HL-60 (cell line): Measurements from ENCODE around the gene FAM219B.
A peak's percentile ranks its signal among the peaks of the same experiment; 100 is the strongest.

Experiments used
- DNase-seq, 2 experiments: peaks; one replicate each; pipeline ENCODE4 v3.0.0-alpha.2; 2010 to 2020; ENCODE audit warnings: low read depth in 1 of 2, low spot score in 1 of 2
- H3K27ac ChIP-seq: fragments of 250-450 bp; sonication (Bioruptor Pico); replicated peaks from 2 replicates; pipeline ENCODE4 v1.5.1; 2020; ENCODE audit warnings: mild to moderate bottlenecking, moderate library complexity
- H3K27me3 ChIP-seq: fragments of 250-450 bp; sonication (Bioruptor Pico); 2 replicates; pipeline ENCODE4 v1.5.1; 2021; ENCODE audit warnings: mild to moderate bottlenecking, moderate library complexity; ENCODE audit not compliant: insufficient read depth, poor library complexity, severe bottlenecking
- H3K4me3 ChIP-seq: replicated peaks from 2 replicates; pipeline ENCODE4 v1.5.1; 2011; ENCODE audit warnings: mild to moderate bottlenecking, control low read depth, low read length; ENCODE audit not compliant: insufficient read depth
- CTCF ChIP-seq: IDR thresholded peaks from one replicate; pipeline ENCODE4 v1.5.1; 2011; ENCODE audit warnings: low read length, control low read depth, inconsistent platforms; ENCODE audit not compliant: insufficient read depth
- GABPA ChIP-seq: IDR thresholded peaks from 2 replicates; pipeline ENCODE4 v1.6.1; 2012; ENCODE audit warnings: low read depth
- POLR2AphosphoS5 ChIP-seq: IDR thresholded peaks from 2 replicates; pipeline ENCODE4 v1.6.1; 2012; ENCODE audit warnings: low read depth
- REST ChIP-seq: IDR thresholded peaks from 2 replicates; pipeline ENCODE4 v1.6.1; 2012; ENCODE audit warnings: low read depth; ENCODE audit not compliant: insufficient replicate concordance
- SPI1 ChIP-seq: IDR thresholded peaks from 2 replicates; pipeline ENCODE4 v1.6.1; 2012; ENCODE audit warnings: low read depth, mild to moderate bottlenecking, borderline replicate concordance

FAM219B gene

GRCh38 chr15:74906067-74906449 is 593 bp downstream of the FAM219B start:
- no peaks in the 10 kb centered on the region for H3K27me3 ChIP-seq
- TF ChIP-seq REST = no peak
- no peak for TF ChIP-seq POLR2AphosphoS5
- TF ChIP-seq CTCF = no peak
- TF ChIP-seq SPI1 = no peak
- no peak for TF ChIP-seq GABPA
- peak in 1 of 2 experiments; percentile 43 for DNase-seq
- H3K4me3 ChIP-seq = peak overlapping the region; percentile 84
- H3K27ac ChIP-seq = peak overlapping the region; percentile 84

DNA sequence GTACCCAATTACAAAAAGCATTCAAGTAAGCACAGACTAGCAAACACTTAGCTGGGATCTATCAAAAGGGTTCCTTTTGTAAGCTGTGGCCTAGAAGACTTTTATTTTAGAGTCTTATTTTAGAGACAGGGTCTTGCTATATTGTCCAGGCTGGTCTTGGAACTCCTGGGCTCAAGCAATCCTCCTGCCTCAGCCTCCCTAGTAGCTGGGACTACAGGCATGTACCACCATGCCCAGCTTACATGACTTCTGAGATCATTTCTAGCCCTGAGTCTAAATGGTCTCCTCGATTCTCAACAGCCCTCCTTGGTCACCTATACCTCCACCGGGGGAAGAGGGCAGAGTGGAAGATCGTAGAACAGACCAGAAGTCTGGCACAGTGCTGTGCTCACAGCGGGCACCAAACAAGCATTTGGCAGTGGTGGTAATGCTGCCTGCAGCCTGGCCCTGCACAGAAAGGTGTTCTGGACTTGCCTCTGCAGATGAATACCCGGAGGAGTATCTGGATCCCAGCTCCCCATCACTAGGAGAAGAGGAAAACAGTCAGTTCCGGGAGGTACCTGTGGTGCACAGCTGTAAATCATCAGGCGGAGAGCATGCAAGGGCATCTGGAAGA is 2.4 kb downstream of the FAM219B start:
- TF ChIP-seq CTCF (no peak), GABPA (no peak), REST (no peak), POLR2AphosphoS5 (no peak), SPI1 (no peak)
- no peaks in the 10 kb centered on the region for H3K27me3 ChIP-seq
- no peak overlapping the region for H3K4me3 ChIP-seq
- no peak for DNase-seq
- H3K27ac ChIP-seq = no peak overlapping the region

GRCh38 chr15:74903676-74904075 is 3.0 kb downstream of the FAM219B start:
- H3K27ac ChIP-seq = no peak overlapping the region
- no peaks in the 10 kb centered on the region for H3K27me3 ChIP-seq
- H3K4me3 ChIP-seq = no peak overlapping the region
- DNase-seq = no peak
- TF ChIP-seq REST (no peak), GABPA (no peak), POLR2AphosphoS5 (no peak), CTCF (no peak), SPI1 (no peak)
